WI38 (cell line): ENCODE measurements around the gene ALDH4A1.

Source experiments
- H3K4me3 ChIP-seq: 2 replicates; pipeline ENCODE4 v1.5.1; 2011; ENCODE audit warnings: low read depth, mild to moderate bottlenecking, control low read depth, low read length
- TF ChIP-seq, protein P1 (sequence below): IDR thresholded peaks from 2 replicates; pipeline ENCODE4 v1.5.1; 2012; ENCODE audit warnings: low read depth, mild to moderate bottlenecking, control low read depth, low read length

Gene ALDH4A1

DNA sequence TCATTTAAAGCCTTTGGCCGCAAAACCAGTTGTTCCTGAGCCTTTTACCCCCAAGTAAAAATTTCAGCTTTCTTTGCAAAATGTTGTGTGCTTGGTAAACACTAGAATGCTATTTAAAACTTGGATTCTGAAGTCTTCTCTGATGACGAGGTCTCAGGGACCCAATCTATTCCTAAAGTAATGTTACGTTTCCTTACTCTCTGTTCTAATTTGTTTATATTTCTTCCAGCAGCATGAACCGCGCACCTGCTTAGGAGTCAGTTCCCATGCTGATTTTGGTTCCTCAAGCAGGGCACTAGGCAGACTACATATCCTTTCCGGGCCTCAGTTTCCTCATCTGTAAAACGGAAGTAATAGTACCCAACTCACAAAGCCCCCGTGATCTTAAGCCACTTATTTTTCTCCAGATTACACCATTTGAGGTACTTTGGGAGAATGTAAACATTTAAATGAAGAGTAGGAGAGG lies 969 bp upstream of the ALDH4A1 start:
- peak overlapping the region; percentile 81 for H3K4me3 ChIP-seq
- TF ChIP-seq, protein P1, sequence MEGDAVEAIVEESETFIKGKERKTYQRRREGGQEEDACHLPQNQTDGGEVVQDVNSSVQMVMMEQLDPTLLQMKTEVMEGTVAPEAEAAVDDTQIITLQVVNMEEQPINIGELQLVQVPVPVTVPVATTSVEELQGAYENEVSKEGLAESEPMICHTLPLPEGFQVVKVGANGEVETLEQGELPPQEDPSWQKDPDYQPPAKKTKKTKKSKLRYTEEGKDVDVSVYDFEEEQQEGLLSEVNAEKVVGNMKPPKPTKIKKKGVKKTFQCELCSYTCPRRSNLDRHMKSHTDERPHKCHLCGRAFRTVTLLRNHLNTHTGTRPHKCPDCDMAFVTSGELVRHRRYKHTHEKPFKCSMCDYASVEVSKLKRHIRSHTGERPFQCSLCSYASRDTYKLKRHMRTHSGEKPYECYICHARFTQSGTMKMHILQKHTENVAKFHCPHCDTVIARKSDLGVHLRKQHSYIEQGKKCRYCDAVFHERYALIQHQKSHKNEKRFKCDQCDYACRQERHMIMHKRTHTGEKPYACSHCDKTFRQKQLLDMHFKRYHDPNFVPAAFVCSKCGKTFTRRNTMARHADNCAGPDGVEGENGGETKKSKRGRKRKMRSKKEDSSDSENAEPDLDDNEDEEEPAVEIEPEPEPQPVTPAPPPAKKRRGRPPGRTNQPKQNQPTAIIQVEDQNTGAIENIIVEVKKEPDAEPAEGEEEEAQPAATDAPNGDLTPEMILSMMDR = no peak

- peak overlapping the region; percentile 81 for H3K4me3 ChIP-seq
- TF ChIP-seq, protein P1 = no peak
Observed at GRCh38 chr1:18901952-18902522, 318 bp downstream of the ALDH4A1 start.

GRCh38 chr1:18901147-18901951 lies 1.0 kb downstream of the ALDH4A1 start:
- TF ChIP-seq, protein P1 = no peak
- H3K4me3 ChIP-seq = peak overlapping the region; percentile 81

GRCh38 chr1:18900303-18900841 lies 2.0 kb downstream of the ALDH4A1 start:
- no peak overlapping the region for H3K4me3 ChIP-seq

DNA sequence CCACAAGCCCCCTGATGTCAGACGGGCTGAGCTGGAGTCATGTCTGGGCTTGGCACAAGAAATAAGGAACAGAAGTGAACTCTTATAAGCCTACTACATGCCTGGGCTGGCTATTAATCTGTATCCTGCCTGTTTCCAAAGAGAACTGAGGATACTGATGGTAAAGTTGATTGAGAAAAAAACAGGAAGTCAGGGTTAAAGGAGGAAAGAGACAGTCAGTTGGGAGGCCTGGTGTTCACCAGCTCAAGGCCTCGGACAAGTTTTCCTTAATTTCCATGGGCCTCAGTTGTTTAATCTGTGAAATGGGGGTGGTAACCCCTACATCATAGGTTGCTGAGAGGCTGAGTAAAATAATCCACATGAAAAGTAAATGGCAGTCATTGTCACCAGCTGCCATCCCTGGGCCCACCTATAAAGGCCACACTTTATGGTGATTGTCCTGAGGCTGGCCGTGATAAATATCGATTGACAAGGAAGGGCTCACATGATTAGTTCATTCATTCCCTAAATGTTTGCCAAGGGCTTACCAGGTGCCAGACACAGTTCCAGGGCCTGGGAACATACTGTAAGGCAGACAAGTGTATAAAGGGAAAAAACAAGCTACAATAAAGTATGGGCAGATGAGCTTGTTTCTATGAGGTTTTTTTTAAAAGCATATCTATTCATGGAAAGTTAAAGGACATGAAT lies 2.8 kb downstream of the ALDH4A1 start:
- no peak overlapping the region for H3K4me3 ChIP-seq
- TF ChIP-seq, protein P1 = no peak

More at GRCh38 chr1:18900303-18900841, 2.0 kb downstream of the ALDH4A1 start:
- TF ChIP-seq, protein P1 = no peak

DNA sequence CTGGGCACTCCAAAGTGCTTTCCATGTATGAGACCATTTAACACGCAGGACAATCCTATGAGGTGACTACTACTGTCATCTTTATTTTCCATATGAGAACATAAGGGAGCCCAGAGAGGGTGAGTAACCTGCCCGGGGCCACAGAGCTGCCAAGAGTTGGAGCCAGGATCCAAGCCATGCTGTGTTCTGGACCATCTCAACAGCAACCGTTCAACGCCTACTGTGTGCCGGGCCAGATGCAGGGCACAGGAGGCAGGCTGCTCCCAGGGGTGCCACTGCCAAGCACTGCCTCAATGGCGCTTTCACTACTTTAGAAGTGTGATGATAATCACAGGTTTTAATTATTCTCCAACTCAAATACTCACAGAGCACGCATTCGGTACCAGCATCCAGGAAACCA lies 3.8 kb downstream of the ALDH4A1 start:
- no peak overlapping the region for H3K4me3 ChIP-seq
- TF ChIP-seq, protein P1 = no peak
